ENCODE results near the gene BTNL8. TPM values are rescaled to one million over a fixed set of nuclear protein-coding genes. Genes with fewer than 3 reads are reported as not detected.

BTNL8 gene
- not detected for total RNA-seq

- Histone ChIP-seq H3K27ac (no peak within 1 kb of the TSS), H3K36me3 (no peaks in the 10 kb centered on the region), H3K27me3 (no peaks in the 10 kb centered on the region), H3K4me3 (peak within 1 kb of the TSS in 1 of 4 donors; percentile 5), H3K4me1 (no peaks in the 10 kb centered on the region), H3K9me3 (peaks cover 0 to 14% (median 1%) of the 10 kb centered on the region in 4 donors)
- WGBS, 2 donors = 86 to 92% methylated on average over 9 of the region's 9 CpGs
- DNase-seq (ENCODE audit: low spot score in 2 of 2) = no peak
- no peak for TF ChIP-seq CTCF (IDR thresholded peaks at IDR 0.05)
Measured at GRCh38 chr5:180898621-180899246, at the start of gene BTNL8. Gene BTNL8, plus strand, starts transcription at chr5:180899159. Its CDS starts 152 bp downstream, at chr5:180899311.

- no peak overlapping the region for H3K4me3 ChIP-seq
- H3K36me3 ChIP-seq = peaks cover 16 to 96% (median 22%) of the 10 kb centered on the region in 3 donors
- H3K4me1 ChIP-seq = no peaks in the 10 kb centered on the region
- H3K27me3 ChIP-seq = no peaks in the 10 kb centered on the region
- TF ChIP-seq POLR2A (IDR thresholded peaks at IDR 0.05) (no peak), CTCF (IDR thresholded peaks at IDR 0.05) (no peak), EP300 (IDR thresholded peaks at IDR 0.05) (no peak)
- WGBS, 2 donors = 90 to 95% methylated on average over 4 of the region's 4 CpGs
- no peak overlapping the region for H3K27ac ChIP-seq
- peaks cover 0 to 54% (median 2%) of the 10 kb centered on the region in 4 donors for H3K9me3 ChIP-seq
- no peak for DNase-seq (ENCODE audit: low spot score in 2 of 2)
Measured at GRCh38 chr5:180849827-180850226, 49.1 kb upstream of the BTNL8 start.

- H3K9me3 ChIP-seq = peaks cover 0 to 50% (median 2%) of the 10 kb centered on the region in 4 donors
- no peak for DNase-seq (ENCODE audit: low spot score in 2 of 2)
- no peaks in the 10 kb centered on the region for H3K27me3 ChIP-seq
- peaks cover 18 to 100% (median 22%) of the 10 kb centered on the region in 3 donors for H3K36me3 ChIP-seq
- H3K4me1 ChIP-seq = no peaks in the 10 kb centered on the region
- no peak overlapping the region for H3K4me3 ChIP-seq
- H3K27ac ChIP-seq = no peak overlapping the region
- no peak for TF ChIP-seq EP300 (IDR thresholded peaks at IDR 0.05)
- TF ChIP-seq CTCF (IDR thresholded peaks at IDR 0.05) = no peak
- TF ChIP-seq POLR2A (IDR thresholded peaks at IDR 0.05) = no peak
- WGBS, 2 donors = 95% methylated on average over 10 of the region's 10 CpGs
Measured at GRCh38 chr5:180850434-180851078, 48.4 kb upstream of the BTNL8 start.

GRCh38 chr5:180852495-180852894, 46.5 kb upstream of the BTNL8 start:
- no peak overlapping the region for H3K4me3 ChIP-seq
- no peaks in the 10 kb centered on the region for H3K27me3 ChIP-seq
- DNase-seq (ENCODE audit: low spot score in 2 of 2) = no peak
- no peak for TF ChIP-seq CTCF (IDR thresholded peaks at IDR 0.05)
- no peak for TF ChIP-seq POLR2A (IDR thresholded peaks at IDR 0.05)
- TF ChIP-seq EP300 (IDR thresholded peaks at IDR 0.05) = no peak
- peaks cover 18 to 98% (median 22%) of the 10 kb centered on the region in 3 donors for H3K36me3 ChIP-seq
- H3K9me3 ChIP-seq = peaks cover 0 to 34% (median 2%) of the 10 kb centered on the region in 4 donors
- no peak overlapping the region for H3K27ac ChIP-seq
- 86% methylated on average over 4 of the region's 4 CpGs for WGBS, 2 donors
- H3K4me1 ChIP-seq = no peaks in the 10 kb centered on the region

GRCh38 chr5:180853121-180853847, 45.7 kb upstream of the BTNL8 start:
- Histone ChIP-seq H3K4me3 (no peak overlapping the region), H3K27ac (no peak overlapping the region), H3K27me3 (no peaks in the 10 kb centered on the region), H3K4me1 (no peaks in the 10 kb centered on the region), H3K36me3 (peaks cover 18 to 92% (median 22%) of the 10 kb centered on the region in 3 donors), H3K9me3 (peaks cover 0 to 33% (median 2%) of the 10 kb centered on the region in 4 donors)
- 83% methylated on average over 13 of the region's 13 CpGs for WGBS, 2 donors
- DNase-seq (ENCODE audit: low spot score in 2 of 2) = no peak
- TF ChIP-seq EP300 (IDR thresholded peaks at IDR 0.05) = no peak
- TF ChIP-seq CTCF (IDR thresholded peaks at IDR 0.05) = no peak
- no peak for TF ChIP-seq POLR2A (IDR thresholded peaks at IDR 0.05)

Measured in tibial nerve (tissue), 4 donors.